ENCODE results near the gene CYP4F22. TPM values are rescaled to one million over a fixed set of nuclear protein-coding genes. Genes with fewer than 3 reads are reported as not detected.
"Not testable (repeated sequence)": the region's sequence is repeated elsewhere in the genome, so short reads cannot be mapped to it uniquely, and the experiment has no call there.

Gene CYP4F22
- total RNA-seq, 6 experiments from 2014 or later = not detected

DNA sequence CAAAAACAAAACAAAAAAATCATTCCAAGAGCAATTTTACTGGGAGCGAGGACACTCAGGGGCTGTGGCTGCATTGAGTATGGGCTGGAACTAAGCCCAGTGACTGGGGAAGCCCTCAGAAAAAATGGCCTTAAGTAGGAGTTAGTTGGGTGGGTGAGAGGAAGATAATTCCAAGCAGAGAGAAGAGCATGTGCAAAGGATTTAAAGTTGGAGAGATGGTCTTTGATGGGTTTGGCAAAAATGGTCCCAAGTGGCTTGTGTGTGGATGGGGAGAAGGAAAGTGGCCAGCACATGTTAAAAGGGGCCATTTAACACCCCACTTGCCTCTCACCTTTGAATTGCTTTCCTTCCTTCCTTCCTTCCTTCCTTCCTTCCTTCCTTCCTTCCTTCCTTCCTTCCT is 6.7 kb upstream of the CYP4F22 start:
- H3K4me1 Mint-ChIP-seq (ENCODE audit: low read depth) = no peaks in the 10 kb centered on the region
- no peak overlapping the region for H3K4me3 Mint-ChIP-seq
- TF ChIP-seq, protein P1, sequence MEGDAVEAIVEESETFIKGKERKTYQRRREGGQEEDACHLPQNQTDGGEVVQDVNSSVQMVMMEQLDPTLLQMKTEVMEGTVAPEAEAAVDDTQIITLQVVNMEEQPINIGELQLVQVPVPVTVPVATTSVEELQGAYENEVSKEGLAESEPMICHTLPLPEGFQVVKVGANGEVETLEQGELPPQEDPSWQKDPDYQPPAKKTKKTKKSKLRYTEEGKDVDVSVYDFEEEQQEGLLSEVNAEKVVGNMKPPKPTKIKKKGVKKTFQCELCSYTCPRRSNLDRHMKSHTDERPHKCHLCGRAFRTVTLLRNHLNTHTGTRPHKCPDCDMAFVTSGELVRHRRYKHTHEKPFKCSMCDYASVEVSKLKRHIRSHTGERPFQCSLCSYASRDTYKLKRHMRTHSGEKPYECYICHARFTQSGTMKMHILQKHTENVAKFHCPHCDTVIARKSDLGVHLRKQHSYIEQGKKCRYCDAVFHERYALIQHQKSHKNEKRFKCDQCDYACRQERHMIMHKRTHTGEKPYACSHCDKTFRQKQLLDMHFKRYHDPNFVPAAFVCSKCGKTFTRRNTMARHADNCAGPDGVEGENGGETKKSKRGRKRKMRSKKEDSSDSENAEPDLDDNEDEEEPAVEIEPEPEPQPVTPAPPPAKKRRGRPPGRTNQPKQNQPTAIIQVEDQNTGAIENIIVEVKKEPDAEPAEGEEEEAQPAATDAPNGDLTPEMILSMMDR (IDR thresholded peaks at IDR 0.05) = no peak
- no peak overlapping the region for H3K27ac Mint-ChIP-seq
- H3K36me3 Mint-ChIP-seq (ENCODE audit: low read depth) = no peaks in the 10 kb centered on the region
- H3K27me3 Mint-ChIP-seq (ENCODE audit: insufficient read depth) = peaks cover 16% of the 10 kb centered on the region
- H3K9me3 Mint-ChIP-seq = no peaks in the 10 kb centered on the region
- DNase-seq = no peak

DNA sequence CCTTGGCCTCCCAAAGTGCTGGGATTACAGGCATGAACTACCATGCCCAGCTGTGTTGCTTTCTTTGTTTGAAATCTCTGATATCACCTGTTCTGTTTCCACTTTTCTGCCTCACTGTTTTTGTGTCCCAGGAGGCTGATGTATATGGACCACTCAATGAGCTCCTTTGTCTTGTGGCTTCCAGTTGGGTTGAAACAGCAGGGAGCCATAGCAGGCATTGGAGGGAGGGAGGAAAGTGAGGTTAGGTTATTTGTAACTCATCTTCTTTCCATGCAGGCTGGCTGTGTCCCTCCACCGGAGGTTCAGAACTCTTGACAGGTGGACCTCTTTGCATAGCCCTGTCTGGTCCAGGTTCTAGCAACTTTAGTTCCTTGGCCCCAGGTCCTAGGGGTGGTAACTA is 6.1 kb upstream of the CYP4F22 start:
- H3K4me3 Mint-ChIP-seq = no peak overlapping the region
- no peak for DNase-seq
- no peaks in the 10 kb centered on the region for H3K4me1 Mint-ChIP-seq (ENCODE audit: low read depth)
- no peak overlapping the region for H3K27ac Mint-ChIP-seq
- H3K27me3 Mint-ChIP-seq (ENCODE audit: insufficient read depth) = peaks cover 18% of the 10 kb centered on the region
- TF ChIP-seq, protein P1 (IDR thresholded peaks at IDR 0.05) = no peak
- H3K9me3 Mint-ChIP-seq = no peaks in the 10 kb centered on the region
- H3K36me3 Mint-ChIP-seq (ENCODE audit: low read depth) = no peaks in the 10 kb centered on the region

DNA sequence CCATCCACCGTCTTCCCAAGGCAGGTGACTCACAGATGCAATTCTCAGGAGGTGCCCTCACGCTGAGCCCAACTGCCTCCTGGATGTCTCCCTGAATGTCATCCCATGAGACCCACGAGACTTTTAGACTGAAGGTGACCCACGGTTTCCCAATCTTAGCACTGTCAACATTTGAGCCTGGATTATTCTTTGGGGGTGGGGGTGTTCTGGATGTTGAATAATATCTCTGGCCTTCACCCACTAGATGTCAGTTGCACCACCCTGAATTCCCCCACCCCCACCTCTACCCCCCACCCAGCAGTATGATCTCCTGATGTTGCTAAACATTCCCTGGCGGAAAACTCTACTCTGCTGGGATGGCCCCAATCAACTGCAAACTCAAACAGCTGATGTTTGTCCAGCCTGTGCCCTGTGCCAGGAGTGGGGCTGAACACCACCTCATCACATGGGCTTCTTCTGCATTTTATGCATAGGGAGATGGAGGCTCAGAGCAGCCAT is 2.2 kb upstream of the CYP4F22 start:
- Mint-ChIP-seq H3K27me3 (ENCODE audit: insufficient read depth) (peaks cover 28% of the 10 kb centered on the region), H3K9me3 (no peaks in the 10 kb centered on the region), H3K4me3 (no peak overlapping the region), H3K4me1 (ENCODE audit: low read depth) (no peaks in the 10 kb centered on the region), H3K27ac (no peak overlapping the region), H3K36me3 (ENCODE audit: low read depth) (no peaks in the 10 kb centered on the region)
- DNase-seq = no peak
- TF ChIP-seq, protein P1 (IDR thresholded peaks at IDR 0.05) = no peak

DNA sequence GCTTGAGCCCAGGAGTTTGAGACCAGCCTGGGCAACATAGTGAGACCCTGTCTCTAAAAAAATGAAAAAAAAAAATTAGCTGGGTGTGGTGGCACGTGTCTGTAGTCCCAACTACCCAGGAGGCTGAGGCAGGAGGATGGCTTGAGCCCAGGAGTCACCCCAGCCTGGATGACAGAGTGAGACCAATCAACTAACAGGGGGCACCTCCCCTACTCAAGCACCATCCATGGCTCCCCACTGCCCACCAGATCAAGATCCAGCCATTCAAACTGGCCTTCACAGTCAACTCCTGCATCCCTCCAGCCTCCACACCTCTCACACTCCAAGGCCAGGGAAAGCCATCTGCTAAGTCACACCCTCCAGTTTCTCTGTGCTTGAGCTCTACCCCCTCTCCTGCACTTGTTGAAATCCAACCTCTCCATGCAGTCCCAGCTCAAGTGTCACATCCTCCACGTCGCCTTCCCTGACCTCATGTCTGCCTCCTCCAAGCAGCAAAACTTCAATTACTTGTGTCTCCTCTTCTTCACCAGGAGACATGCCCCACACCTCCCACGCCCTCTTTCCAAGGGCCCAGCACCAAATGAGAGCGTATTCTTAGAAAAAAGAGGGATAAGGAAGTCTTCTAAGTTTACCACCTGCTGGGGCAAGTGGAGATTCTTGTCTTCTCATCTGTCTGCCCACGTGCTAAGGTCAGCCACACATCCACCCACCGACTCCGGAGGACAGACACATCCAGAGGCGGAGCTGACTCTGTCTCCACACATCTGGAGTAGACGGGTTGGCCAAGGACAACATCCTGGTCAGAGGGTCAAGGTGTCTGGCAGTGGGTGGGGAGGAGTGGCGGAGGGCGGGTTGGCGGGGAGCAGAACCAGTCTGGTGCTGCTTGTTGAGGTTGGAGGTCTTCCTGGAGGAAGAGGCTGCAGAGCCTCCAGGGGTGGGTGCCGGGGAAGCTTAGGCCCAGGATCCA is 974 bp upstream of the CYP4F22 start:
- H3K4me1 Mint-ChIP-seq (ENCODE audit: low read depth) = no peaks in the 10 kb centered on the region
- H3K27me3 Mint-ChIP-seq (ENCODE audit: insufficient read depth) = peaks cover 32% of the 10 kb centered on the region
- TF ChIP-seq, protein P1 (IDR thresholded peaks at IDR 0.05) = no peak
- H3K27ac Mint-ChIP-seq = no peak overlapping the region
- no peak for DNase-seq
- H3K4me3 Mint-ChIP-seq = no peak overlapping the region
- no peaks in the 10 kb centered on the region for H3K36me3 Mint-ChIP-seq (ENCODE audit: low read depth)
- no peaks in the 10 kb centered on the region for H3K9me3 Mint-ChIP-seq

DNA sequence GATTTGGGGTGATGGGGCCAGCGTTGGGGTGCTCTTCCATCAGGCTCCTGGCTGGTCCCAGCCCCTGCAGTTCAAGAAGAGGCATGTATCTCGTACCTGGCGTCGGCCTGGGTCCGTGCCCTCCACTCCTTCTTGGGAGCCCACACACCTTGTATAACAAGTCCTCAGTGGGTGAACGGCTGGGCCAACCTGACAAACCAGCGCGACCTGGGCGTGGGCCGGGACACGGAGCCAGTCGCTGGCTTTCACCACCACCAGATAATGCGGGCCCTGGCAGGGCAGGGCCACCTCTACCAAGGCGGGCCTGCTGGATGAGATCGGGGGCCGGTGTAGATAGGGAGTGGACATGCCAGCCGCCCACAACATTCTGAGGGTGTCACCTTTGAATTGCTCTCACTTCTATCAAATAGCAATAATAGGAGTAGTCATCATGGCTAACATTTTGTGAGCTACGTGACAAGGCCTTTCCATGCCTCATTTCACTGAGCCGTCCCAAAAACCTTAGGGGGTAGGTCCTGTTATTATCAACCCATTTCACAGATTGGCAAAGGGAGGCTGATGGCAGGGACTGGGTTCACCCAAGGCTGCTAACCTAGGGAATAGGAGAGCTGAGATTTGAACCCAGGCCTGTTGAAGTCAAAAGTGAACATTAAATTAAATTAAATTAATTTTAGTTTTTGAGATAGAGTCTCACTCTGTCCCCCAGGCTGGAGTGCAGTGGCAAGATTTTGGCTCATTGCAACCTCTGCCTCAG is 3.5 kb downstream of the CYP4F22 start:
- peaks cover 23% of the 10 kb centered on the region for H3K27me3 Mint-ChIP-seq (ENCODE audit: insufficient read depth)
- no peaks in the 10 kb centered on the region for H3K36me3 Mint-ChIP-seq (ENCODE audit: low read depth)
- no peak overlapping the region for H3K4me3 Mint-ChIP-seq
- DNase-seq = no peak
- no peak overlapping the region for H3K27ac Mint-ChIP-seq
- no peaks in the 10 kb centered on the region for H3K4me1 Mint-ChIP-seq (ENCODE audit: low read depth)
- peaks cover 8% of the 10 kb centered on the region for H3K9me3 Mint-ChIP-seq
- TF ChIP-seq, protein P1 (IDR thresholded peaks at IDR 0.05) = no peak

DNA sequence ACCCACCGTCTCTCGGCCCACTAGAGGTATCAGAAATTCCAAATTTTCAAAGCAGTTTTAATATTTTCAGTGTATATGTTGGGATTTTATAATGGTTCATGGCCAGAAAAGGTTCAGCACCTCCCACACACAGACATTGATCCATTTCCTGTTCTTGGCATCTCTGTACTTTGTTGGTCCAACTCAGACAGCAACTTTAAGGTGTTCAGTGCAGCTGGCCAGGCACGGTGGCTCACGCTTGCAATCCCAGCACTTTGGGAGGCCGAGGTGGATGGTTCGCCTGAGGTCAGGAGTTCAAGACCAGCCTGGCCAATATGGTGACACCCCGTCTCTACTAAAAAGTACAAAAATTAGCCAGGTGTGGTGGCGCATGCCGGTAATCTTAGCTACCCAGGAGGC is 6.9 kb downstream of the CYP4F22 start:
- H3K4me3 Mint-ChIP-seq; H3K36me3 Mint-ChIP-seq (ENCODE audit: low read depth); H3K4me1 Mint-ChIP-seq (ENCODE audit: low read depth); DNase-seq; H3K27ac Mint-ChIP-seq: not testable (repeated sequence)
- peaks cover 15% of the 10 kb centered on the region for H3K27me3 Mint-ChIP-seq (ENCODE audit: insufficient read depth)
- peaks cover 18% of the 10 kb centered on the region for H3K9me3 Mint-ChIP-seq
